K562 (cell line): Measurements from ENCODE around the gene KCNAB1. TPM values are rescaled to one million over a fixed set of nuclear protein-coding genes. Genes with fewer than 3 reads are reported as not detected.

ENCODE experiments used
- ATAC-seq: fragments of 200-7000 bp; cut with Tn5 transposase; 3 replicates; pipeline ENCODE4 v1.9.1; 2020; ENCODE audit warnings: moderate library complexity
- BruUV-seq: library from RNA; stranded (reverse); fragments of 400-500 nt; replicated peaks from 2 replicates; lab custom pipeline; 2021; lab: Mats Ljungman, UMichigan
- CTCF ChIA-PET: fragments of 300-600 bp; formaldehyde crosslinking; extraction: SDS; loops from one replicate; lab custom pipeline; 2021; ENCODE audit warnings: low intra/inter-chr PET ratio; lab: Yijun Ruan, JAX
- POLR2A ChIA-PET: fragments of 300-600, 350-650 bp; sonication (Branson Sonifier 250); formaldehyde crosslinking; extraction: SDS; loops from one replicate; lab custom pipeline; 2021; ENCODE audit warnings: antibody characterized with exemption, inconsistent platforms; lab: Yijun Ruan, JAX
- DNase-seq, 4 experiments: peaks; one replicate each; pipeline versions ENCODE4 v3.0.0 to v3.0.0-alpha.2; 2011 to 2018; ENCODE audit warnings: low spot score in 3 of 4, mixed read lengths in 3 of 4; ENCODE audit errors: extremely low read depth in 1 of 4
- FAIRE-seq: peaks from 2 replicates; lab custom pipeline; 2011; peaks lifted over from hg19 to GRCh38; lab: Jason Lieb, UNC
- H2AFZ ChIP-seq: 2 replicates; pipeline ENCODE4 v1.6.0; 2011; ENCODE audit warnings: low read depth, low read length, control low read depth, inconsistent platforms
- H3K27ac ChIP-seq: fragments of 200-600 bp; 3 replicates; pipeline ENCODE4 v1.8.0; 2011; ENCODE audit warnings: low read depth, mild to moderate bottlenecking, control low read depth, inconsistent platforms, low read length, moderate library complexity, mixed read lengths; ENCODE audit errors: extremely low read depth
- H3K27me3 ChIP-seq, 2 experiments: fragments of 300-600 bp in 1 of 2; 2 replicates in 1 of 2; 3 replicates in 1 of 2; pipeline versions ENCODE4 v1.6.0 to v1.8.0; 2011; ENCODE audit warnings: inconsistent platforms in 2 of 2, low read length in 2 of 2, mild to moderate bottlenecking in 1 of 2, mixed read lengths in 1 of 2, moderate library complexity in 1 of 2; ENCODE audit not compliant: control insufficient read depth in 2 of 2, insufficient read depth in 2 of 2
- H3K36me3 ChIP-seq: fragments of 300-600 bp; 3 replicates; pipeline ENCODE4 v1.8.0; 2011; ENCODE audit warnings: mild to moderate bottlenecking, low read length, inconsistent platforms; ENCODE audit not compliant: control insufficient read depth, insufficient read depth
- H3K4me1 ChIP-seq, 2 experiments: fragments of 200-600 bp in 1 of 2; replicated peaks in 1 of 2; 2 replicates in 1 of 2; 3 replicates in 1 of 2; pipeline versions ENCODE4 v1.5.1 to v1.8.0; 2011; ENCODE audit warnings: inconsistent platforms in 2 of 2, low read length in 2 of 2, mild to moderate bottlenecking in 1 of 2, mixed read lengths in 1 of 2, moderate library complexity in 1 of 2; ENCODE audit not compliant: control insufficient read depth in 2 of 2, insufficient read depth in 2 of 2
- H3K4me2 ChIP-seq: 2 replicates; pipeline ENCODE4 v1.6.1; 2011; ENCODE audit warnings: low read length, control low read depth, inconsistent platforms, mixed read lengths; ENCODE audit not compliant: insufficient read depth
- H3K4me3 ChIP-seq: fragments of 200-600 bp; sonication (generic), shearing (Covaris generic); 2 replicates; pipeline ENCODE4 v1.5.1; 2016; ENCODE audit warnings: control low read depth, inconsistent platforms
- H3K79me2 ChIP-seq: fragments of 200-600 bp; 3 replicates; pipeline ENCODE4 v1.8.0; 2011; ENCODE audit warnings: low read length, inconsistent platforms; ENCODE audit not compliant: control insufficient read depth, insufficient read depth
- H3K9ac ChIP-seq, 2 experiments: 2 replicates each; pipeline versions ENCODE4 v1.6.0 to v1.6.1; 2011; ENCODE audit warnings: low read depth in 2 of 2, low read length in 2 of 2, control low read depth in 1 of 2, inconsistent platforms in 1 of 2, mild to moderate bottlenecking in 1 of 2, mixed read lengths in 1 of 2; ENCODE audit not compliant: insufficient read depth in 1 of 2
- H3K9me1 ChIP-seq: one replicate; pipeline ENCODE4 v1.6.0; 2011; ENCODE audit warnings: inconsistent platforms, mild to moderate bottlenecking, low read length, moderate library complexity; ENCODE audit not compliant: control insufficient read depth, insufficient read depth
- H3K9me3 ChIP-seq: replicated peaks from 2 replicates; pipeline ENCODE4 v1.5.1; 2011; ENCODE audit warnings: low read depth, low read length, inconsistent platforms; ENCODE audit not compliant: control insufficient read depth, insufficient read depth
- H4K20me1 ChIP-seq: replicated peaks from 2 replicates; pipeline ENCODE4 v1.6.1; 2011; ENCODE audit warnings: low read length, inconsistent platforms, mixed read lengths; ENCODE audit not compliant: control insufficient read depth, insufficient read depth
- BRD9 ChIP-seq: fragments of 450-650 bp; IDR thresholded peaks from 2 replicates; pipeline ENCODE4 v1.6.1; 2018; ENCODE audit warnings: low read depth; ENCODE audit not compliant: partially characterized antibody
- CEBPG ChIP-seq, 3 experiments: fragments of 200-800 bp in 1 of 3; sonication (Bioruptor generic) in 1 of 3; sonication (generic) in 1 of 3; formaldehyde crosslinking in 1 of 3; IDR thresholded peaks in 2 of 3; conservative IDR thresholded peaks in 1 of 3; 2 replicates each; pipeline versions ENCODE4 v1.6.1 to v1.8.0; 2016 to 2022; ENCODE audit warnings: missing compliant biosample characterization in 2 of 3, missing genetic modification characterization in 2 of 3, mild to moderate bottlenecking in 1 of 3, missing genetic modification reagents in 1 of 3
- HCFC1 ChIP-seq: IDR thresholded peaks from 2 replicates; pipeline ENCODE4 v1.6.1; 2012; ENCODE audit warnings: low read depth, low read length, improper control_type of control experiment
- HMG20A ChIP-seq: fragments of 450-650 bp; formaldehyde crosslinking; conservative IDR thresholded peaks from 2 replicates; pipeline ENCODE4 v1.4.0; 2020; ENCODE audit warnings: mild to moderate bottlenecking, mixed read lengths
- KDM4B ChIP-seq, 2 experiments: fragments of 450-650 bp in 1 of 2; sonication (generic) in 1 of 2; IDR thresholded peaks; 2 replicates each; pipeline ENCODE4 v1.6.1; 2016 to 2017; ENCODE audit warnings: borderline replicate concordance in 2 of 2, antibody characterized with exemption in 1 of 2, low read depth in 1 of 2, mild to moderate bottlenecking in 1 of 2
- POU5F1 ChIP-seq: fragments of 150-350 bp; IDR thresholded peaks from 2 replicates; pipeline ENCODE4 v1.6.1; 2014; ENCODE audit warnings: borderline replicate concordance, low read length, low read depth, mild to moderate bottlenecking; ENCODE audit not compliant: partially characterized antibody
- PTBP1 ChIP-seq: fragments of 200-400 bp; formaldehyde crosslinking; IDR thresholded peaks from 2 replicates; pipeline ENCODE4 v1.6.1; 2017; ENCODE audit warnings: low read depth, low read length
- PURB ChIP-seq: sonication (generic); formaldehyde crosslinking; IDR thresholded peaks from 2 replicates; pipeline ENCODE4 v1.9.0; 2021; ENCODE audit warnings: low read depth, mild to moderate bottlenecking, missing genetic modification reagents
- RFX1 ChIP-seq: fragments of 450-650 bp; IDR thresholded peaks from 2 replicates; pipeline ENCODE4 v1.6.1; 2016; ENCODE audit warnings: mild to moderate bottlenecking, moderate library complexity
- SP1 ChIP-seq: sonication (generic); formaldehyde crosslinking; IDR thresholded peaks from 2 replicates; pipeline ENCODE4 v1.8.1; 2022; ENCODE audit warnings: mild to moderate bottlenecking, missing genetic modification reagents
- SREBF1 ChIP-seq: fragments of 150-350 bp; IDR thresholded peaks from 2 replicates; pipeline ENCODE4 v1.6.1; 2014; ENCODE audit warnings: antibody characterized with exemption, low read depth, low read length, borderline replicate concordance
- TRIM28 ChIP-seq: fragments of 450-650 bp; IDR thresholded peaks from 2 replicates; pipeline ENCODE4 v1.6.1; 2017
- ZNF764 ChIP-seq: fragments of 250-450 bp; sonication (Bioruptor Pico); IDR thresholded peaks from 2 replicates; pipeline ENCODE4 v1.4.0; 2020; ENCODE audit warnings: low read depth, mild to moderate bottlenecking, moderate library complexity
- WGBS: fragments of 100-300 bp; shearing (Covaris generic); methylation state at CpG from one replicate; pipeline ENCODE4 v1.1.6; 2016; ENCODE audit warnings: low coverage, mixed read lengths; ENCODE audit not compliant: insufficient coverage; ENCODE audit errors: missing lambda C conversion rate; 5-methylcytosine and 5-hydroxymethylcytosine counted together
- in situ Hi-C: fragments of 300-500 bp; cut with MboI; formaldehyde crosslinking; loops from 4 replicates; pipeline ENCODE4 v1.15.0; 2018; ENCODE audit warnings: inconsistent platforms, mixed read lengths
- intact Hi-C: fragments of 100-400 bp; cut with micrococcal nuclease; formaldehyde crosslinking; loops from 2 replicates; pipeline ENCODE4 v1.14.2; 2022
- polyA plus RNA-seq, 8 experiments: library from polyadenylated mRNA; depleted of rRNA in 4 of 8; stranded (reverse) in 5 of 8; unstranded in 3 of 8; fragments of >200 nt; fragmentation: Nextera tagmentation in 2 of 8; fragmentation: Illumina TruSeq in 1 of 8; extraction: Ambion mirVana in 2 of 8; extraction: Trizol in 1 of 8; gene quantifications; 2 replicates each; pipeline versions ENCODE4 v1.2.1 to v1.2.3, GENCODE V29; 2011 to 2014; ENCODE audit warnings: inconsistent platforms in 1 of 8, missing spikeins in 1 of 8
- total RNA-seq, 7 experiments: library from RNA; depleted of rRNA in 6 of 7; stranded (reverse); fragments of >200 nt in 6 of 7; fragmentation: Illumina TruSeq in 2 of 7; extraction: Trizol in 2 of 7; gene quantifications; 2 replicates each; pipeline versions ENCODE4 v1.2.1 to v1.2.3, GENCODE V29; 2011 to 2021; ENCODE audit warnings: low replicate concordance in 1 of 7
- TF ChIP-seq, protein P1 (sequence below): fragments of 200-400 bp; formaldehyde crosslinking; IDR thresholded peaks from 2 replicates; pipeline ENCODE4 v1.6.1; 2017; ENCODE audit warnings: mild to moderate bottlenecking, low read depth, low read length, moderate library complexity
- TF ChIP-seq, protein P2 (sequence below): conservative IDR thresholded peaks from 2 replicates; pipeline ENCODE4 v1.6.1; 2011; ENCODE audit warnings: low read depth, mild to moderate bottlenecking, low read length; ENCODE audit not compliant: control insufficient read depth
- TF ChIP-seq, protein P3 (sequence below), 2 experiments: IDR thresholded peaks; 2 replicates each; pipeline ENCODE4 v1.6.1; 2012; ENCODE audit warnings: improper control_type of control experiment in 2 of 2, low read depth in 2 of 2, low read length in 2 of 2, borderline replicate concordance in 1 of 2

Gene KCNAB1
- total and polyA plus RNA-seq, 9 of the 15 experiments (the other 6 are each of a cell fraction or from before 2014, with no cell fraction given): 0.14 to 1.2 (median 0.51) TPM

DNA sequence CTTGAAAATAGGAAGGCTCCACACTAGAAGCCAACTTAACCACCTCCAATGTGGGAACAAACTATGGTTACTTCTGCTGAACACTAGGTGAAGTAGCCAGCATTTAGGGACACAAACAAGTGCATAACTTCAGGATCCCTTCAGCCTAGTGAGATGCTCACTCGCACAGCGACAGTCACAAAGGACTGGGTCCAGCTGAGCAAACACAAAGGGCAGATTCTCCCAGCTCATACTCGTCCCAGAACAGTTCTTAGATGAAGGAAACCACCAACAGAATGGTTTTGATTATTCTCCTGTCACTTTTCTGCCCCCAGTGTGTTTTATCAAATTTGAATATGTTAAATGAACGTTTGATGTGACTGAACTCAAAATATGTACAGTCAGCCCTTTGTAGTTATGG lies 201.6 kb downstream of the KCNAB1 start (continued):
- TF ChIP-seq KDM4B (IDR thresholded peaks at IDR 0.05; ENCODE audit: borderline replicate concordance in 2 of 2, low read depth in 1 of 2) (no peak), HCFC1 (no peak), SP1 (CRISPR knock-in tag) (no peak), BRD9 (no peak), POU5F1 (no peak)
- TF ChIP-seq, all 486 proteins: peak for 0

DNA sequence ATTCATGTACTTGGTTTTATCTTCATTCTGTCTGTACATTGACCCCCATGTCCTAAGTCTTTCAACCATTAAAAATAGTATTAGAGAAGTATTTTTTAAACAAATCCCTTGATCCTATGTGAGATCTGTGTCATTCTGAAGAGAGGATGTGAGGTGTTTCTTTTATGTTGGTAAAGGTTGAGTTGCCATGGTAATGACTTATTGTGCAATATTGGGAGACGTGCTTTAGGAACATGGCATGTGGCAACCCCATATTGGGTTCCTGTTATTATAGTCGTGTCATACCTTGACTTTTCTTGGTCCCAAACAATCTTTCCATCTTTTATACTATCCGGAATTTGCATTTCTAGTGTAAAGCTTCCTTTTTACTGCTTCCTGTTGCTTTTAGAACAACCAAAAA lies 203.1 kb downstream of the KCNAB1 start:
- in situ Hi-C loops: no loop called here
- ATAC-seq (no peak), FAIRE-seq (no peak), DNase-seq (no peak)
- Histone ChIP-seq H3K27me3 (no peaks in the 10 kb centered on the region), H2AFZ (no peak overlapping the region), H3K36me3 (no peaks in the 10 kb centered on the region), H3K9me1 (no peaks in the 10 kb centered on the region), H3K9ac (no peak overlapping the region), H3K4me2 (no peak overlapping the region), H3K4me3 (no peak overlapping the region), H4K20me1 (no peaks in the 10 kb centered on the region), H3K79me2 (no peaks in the 10 kb centered on the region), H3K27ac (no peak overlapping the region), H3K9me3 (no peaks in the 10 kb centered on the region), H3K4me1 (no peaks in the 10 kb centered on the region)
- intact Hi-C loops: no loop called here
- WGBS: 0% methylated on average over 3 of the region's 3 CpGs
- BruUV-seq: no TSS peak
- CTCF ChIA-PET: no interaction called here
- POLR2A ChIA-PET: no interaction called here
- TF ChIP-seq PTBP1 (no peak), HMG20A (CRISPR knock-in tag) (no peak), ZNF764 (no peak), CEBPG (CRISPR knock-in tag; IDR thresholded peaks at IDR 0.05) (no peak), CEBPG (tag; conservative IDR thresholded peaks at IDR 0.05 in 1 of 2, IDR thresholded peaks at IDR 0.05 in 1 of 2) (peak; percentile 68 to 77), PURB (CRISPR knock-in tag) (no peak), TRIM28 (no peak), RFX1 (peak; percentile 28; the same call in 1 of the 2 replicates), SREBF1 (no peak)
- TF ChIP-seq, protein P1, sequence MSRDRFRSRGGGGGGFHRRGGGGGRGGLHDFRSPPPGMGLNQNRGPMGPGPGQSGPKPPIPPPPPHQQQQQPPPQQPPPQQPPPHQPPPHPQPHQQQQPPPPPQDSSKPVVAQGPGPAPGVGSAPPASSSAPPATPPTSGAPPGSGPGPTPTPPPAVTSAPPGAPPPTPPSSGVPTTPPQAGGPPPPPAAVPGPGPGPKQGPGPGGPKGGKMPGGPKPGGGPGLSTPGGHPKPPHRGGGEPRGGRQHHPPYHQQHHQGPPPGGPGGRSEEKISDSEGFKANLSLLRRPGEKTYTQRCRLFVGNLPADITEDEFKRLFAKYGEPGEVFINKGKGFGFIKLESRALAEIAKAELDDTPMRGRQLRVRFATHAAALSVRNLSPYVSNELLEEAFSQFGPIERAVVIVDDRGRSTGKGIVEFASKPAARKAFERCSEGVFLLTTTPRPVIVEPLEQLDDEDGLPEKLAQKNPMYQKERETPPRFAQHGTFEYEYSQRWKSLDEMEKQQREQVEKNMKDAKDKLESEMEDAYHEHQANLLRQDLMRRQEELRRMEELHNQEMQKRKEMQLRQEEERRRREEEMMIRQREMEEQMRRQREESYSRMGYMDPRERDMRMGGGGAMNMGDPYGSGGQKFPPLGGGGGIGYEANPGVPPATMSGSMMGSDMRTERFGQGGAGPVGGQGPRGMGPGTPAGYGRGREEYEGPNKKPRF: no peak
- TF ChIP-seq, protein P2, sequence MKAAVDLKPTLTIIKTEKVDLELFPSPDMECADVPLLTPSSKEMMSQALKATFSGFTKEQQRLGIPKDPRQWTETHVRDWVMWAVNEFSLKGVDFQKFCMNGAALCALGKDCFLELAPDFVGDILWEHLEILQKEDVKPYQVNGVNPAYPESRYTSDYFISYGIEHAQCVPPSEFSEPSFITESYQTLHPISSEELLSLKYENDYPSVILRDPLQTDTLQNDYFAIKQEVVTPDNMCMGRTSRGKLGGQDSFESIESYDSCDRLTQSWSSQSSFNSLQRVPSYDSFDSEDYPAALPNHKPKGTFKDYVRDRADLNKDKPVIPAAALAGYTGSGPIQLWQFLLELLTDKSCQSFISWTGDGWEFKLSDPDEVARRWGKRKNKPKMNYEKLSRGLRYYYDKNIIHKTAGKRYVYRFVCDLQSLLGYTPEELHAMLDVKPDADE: no peak
- TF ChIP-seq, protein P3, sequence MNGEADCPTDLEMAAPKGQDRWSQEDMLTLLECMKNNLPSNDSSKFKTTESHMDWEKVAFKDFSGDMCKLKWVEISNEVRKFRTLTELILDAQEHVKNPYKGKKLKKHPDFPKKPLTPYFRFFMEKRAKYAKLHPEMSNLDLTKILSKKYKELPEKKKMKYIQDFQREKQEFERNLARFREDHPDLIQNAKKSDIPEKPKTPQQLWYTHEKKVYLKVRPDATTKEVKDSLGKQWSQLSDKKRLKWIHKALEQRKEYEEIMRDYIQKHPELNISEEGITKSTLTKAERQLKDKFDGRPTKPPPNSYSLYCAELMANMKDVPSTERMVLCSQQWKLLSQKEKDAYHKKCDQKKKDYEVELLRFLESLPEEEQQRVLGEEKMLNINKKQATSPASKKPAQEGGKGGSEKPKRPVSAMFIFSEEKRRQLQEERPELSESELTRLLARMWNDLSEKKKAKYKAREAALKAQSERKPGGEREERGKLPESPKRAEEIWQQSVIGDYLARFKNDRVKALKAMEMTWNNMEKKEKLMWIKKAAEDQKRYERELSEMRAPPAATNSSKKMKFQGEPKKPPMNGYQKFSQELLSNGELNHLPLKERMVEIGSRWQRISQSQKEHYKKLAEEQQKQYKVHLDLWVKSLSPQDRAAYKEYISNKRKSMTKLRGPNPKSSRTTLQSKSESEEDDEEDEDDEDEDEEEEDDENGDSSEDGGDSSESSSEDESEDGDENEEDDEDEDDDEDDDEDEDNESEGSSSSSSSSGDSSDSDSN (IDR thresholded peaks at IDR 0.05; ENCODE audit: borderline replicate concordance in 1 of 2, low read depth in 2 of 2, low read length in 2 of 2): no peak
